ENCODE measurements around the gene INHBB.
"Not testable (repeated sequence)": the region's sequence is repeated elsewhere in the genome, so short reads cannot be mapped to it uniquely, and the experiment has no call there.

Gene INHBB

DNA sequence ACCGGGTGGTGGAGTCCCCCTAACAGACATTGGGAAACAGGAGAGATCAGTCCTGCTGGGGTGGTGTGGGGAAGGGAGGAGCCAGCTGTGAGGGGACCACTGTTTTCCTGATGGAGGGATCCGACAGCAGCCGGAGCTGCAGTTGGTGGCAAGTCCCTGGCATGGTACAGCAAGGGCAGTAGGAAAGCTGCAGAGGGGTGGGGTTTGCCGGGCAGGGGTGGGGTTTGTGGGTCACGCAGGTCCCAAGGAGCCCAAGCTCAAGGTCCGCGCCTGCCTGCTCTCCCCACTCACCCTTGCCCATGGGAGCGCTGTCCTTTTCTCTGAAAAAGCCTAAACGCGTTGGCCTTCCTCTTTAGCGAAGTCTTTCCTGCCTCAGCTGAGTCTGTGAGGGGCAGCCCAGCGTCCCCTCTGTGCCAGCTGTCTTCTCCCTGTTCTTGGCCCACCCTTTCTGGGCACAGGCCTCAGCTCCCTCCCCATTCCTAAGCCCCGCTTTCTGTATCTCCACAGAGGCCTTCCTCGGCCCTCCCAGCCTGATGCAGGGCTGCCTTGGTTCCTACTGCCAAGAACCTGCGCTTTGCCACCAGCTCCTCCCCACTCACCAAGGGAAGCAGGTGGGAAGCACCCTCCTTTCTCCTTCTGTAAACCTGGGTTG lies 29.3 kb upstream of the INHBB start:
- DNase-seq: no peak

DNA sequence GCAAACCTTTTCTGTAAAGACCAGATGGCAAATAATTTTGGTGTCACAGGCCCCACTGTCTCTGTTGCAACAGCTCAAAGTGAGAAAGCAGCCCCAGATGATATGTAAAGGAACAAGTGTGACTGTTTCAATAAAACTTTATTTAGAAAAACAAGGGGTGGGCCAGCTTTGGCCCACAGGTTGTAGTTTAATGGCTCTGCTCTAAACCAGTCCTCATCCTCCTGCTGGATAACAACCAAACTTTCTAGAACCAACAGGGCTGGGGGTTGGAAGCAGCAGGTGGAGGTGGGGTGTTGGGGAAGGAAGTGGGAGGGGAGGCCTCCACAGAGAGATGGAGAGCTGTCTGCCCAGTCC lies 28.8 kb upstream of the INHBB start:
- no peak for DNase-seq

DNA sequence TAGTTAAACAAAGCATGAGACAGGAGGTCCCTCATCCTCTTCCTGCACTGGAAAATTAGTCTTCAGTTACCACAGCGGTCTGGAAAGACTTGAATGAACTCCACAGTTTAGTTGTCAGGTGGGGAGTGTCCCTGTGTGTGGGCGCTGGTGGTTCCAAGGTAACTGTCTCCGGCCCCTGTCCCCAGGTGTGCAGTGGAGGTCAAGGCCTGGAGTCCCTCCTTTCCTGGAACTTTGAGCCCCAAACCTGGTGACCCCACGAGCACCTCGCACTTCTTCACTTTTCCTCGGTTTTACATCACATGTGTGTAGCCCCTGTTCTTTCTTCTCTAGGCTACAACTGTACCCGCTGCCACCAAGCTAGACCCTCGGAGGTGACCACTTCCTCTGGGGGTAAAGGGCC lies 28.0 kb upstream of the INHBB start:
- DNase-seq: no peak

DNA sequence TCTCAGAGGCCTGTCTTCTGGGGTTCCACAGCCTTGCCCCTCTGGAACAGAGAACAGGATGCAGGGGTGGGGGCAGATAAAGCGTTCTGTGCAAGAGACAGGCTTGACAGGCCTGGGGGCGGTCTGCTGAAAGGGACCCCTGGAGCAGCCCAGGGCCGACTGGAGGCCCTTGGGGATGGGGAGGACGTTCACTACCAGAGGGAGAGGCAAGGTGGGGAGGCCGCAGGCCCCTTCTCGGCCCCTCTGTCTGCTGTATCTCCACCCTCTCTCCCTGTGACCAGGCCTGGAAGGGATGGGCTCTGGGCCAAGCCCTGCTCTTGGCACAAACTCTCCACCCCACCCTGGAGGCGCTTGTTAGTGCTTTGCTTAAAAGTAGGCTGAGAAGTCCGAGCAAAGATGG lies 27.3 kb upstream of the INHBB start:
- DNase-seq: no peak

DNA sequence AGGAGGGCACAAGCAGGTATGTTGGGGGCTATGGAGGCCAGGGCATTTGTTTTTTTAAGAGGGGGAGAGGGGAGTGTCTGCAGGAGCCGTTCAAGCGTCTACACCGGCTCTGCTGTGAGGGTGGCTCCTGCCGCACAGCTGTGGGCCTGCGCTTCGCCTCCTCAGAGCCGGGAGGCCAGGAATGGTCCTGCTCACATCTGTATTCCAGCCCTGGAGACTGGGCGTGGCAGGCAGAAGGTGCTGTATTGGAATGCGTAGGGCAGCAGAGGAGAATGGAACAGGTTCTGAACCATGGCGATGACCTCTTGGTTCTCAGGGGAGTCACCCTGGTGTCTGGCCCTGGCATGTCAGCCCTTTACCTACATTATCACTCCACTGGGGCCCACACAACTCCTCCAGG lies 26.8 kb upstream of the INHBB start:
- DNase-seq: no peak

DNA sequence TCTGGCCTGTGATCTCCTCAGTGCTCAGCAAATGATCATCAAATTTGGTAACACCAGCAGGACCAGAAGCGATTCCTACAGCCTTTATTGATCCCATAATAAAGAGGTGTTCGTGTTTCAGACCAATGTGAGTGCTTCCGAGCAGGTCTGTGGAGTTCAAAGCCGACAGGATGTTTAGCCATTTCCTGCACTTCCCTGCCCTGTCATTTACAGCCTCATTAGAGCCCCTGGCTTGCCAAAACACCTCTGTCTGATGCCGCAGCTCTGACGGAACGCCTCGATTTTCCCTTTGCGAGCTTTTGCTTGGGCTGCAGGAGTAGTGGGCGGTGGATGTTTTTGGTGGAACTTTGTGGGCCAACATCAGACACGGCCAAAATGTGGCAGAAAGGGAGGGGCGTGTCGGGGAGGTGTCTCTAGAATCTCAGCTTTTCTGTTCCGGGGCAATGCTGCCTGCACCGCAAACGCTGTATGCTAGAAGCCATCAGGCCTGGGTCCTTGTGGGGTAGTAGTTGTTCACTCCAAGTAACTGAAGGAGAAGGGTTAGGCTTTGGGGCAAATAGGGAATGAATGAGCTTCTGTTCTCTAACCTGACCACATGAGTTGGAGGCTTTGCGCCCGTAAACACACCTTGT lies 26.1 kb upstream of the INHBB start:
- DNase-seq: no peak

DNA sequence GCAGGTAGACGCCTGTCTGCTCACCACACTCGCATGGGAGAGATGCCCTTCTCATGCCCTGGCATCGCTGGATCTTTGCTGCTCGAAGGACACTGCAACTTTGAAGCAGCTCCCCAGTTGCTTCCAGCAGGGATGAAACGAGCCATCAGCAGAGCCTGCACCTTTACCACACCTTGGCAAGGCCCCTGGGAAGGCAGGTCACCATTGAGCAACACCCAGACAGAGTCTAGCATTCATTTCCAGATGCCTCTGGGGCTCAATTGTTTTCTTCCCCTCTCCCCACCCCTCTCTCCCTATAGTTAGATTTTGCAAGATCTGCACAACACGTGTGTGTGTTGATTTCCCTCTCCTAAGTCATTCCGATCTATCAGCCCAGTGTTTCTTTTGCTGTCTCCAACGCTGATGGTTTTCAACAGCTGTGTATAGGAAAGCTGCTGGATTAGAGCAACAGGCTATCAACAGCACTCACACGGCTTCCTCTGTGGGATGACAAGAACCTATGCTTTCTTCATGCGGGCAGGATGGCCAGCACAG lies 25.6 kb upstream of the INHBB start:
- no peak for DNase-seq

DNA sequence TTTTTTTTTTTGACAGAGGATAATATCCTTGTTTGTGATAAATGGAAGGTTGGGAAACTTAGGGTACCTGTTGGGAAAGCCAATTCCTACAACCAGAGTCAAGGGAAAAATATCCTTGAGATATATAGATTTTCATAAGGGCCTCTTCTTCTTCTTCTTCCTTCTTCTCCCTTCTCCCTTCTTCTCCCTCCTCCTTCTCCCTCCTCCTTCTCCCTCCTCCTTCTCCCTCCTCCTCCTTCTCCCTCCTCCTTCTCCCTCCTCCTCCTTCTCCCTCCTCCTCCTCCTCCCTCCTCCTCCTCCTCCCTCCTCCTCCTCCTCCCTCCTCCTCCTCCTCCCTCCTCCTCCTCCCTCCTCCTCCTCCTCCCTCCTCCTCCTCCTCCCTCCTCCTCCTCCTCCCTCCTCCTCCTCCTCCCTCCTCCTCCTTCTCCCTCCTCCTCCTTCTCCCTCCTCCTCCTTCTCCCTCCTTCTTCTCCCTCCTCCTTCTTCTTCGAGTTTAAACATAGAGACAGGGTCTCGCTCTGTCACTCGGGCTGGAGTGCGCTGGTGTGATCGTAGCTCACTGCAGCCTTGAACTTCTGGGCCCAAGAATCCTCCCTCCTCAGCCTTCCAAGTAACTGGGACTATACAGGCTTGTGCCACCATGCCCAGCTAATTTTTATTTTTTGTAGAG lies 24.9 kb upstream of the INHBB start:
- not testable (repeated sequence) for DNase-seq

DNA sequence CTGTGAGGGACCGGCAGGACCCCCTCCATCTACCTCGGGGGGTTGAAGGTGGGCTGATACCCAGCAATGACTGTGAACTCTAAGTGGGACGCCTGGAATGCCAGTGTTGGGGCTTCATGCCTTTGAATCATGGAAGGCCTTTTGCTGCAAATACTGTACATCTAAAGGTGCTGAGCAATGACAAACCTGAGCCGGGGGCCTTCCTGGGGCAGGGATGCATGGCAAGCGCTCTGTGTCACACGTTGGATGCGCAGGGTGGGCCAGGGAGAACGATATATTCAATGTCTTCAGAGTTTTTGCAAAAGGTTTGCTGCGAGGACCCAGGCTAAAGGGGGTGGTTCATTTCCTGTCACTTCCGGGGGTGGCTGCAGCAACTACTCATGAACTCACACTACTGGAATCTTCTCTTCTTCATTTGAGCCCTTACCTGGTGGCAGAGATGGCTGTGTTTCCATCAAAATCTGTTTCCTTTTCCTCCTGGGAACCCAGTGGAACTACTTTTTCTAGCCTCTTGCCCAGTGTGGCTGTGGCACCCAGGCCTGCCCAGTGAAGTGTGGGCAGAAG lies 24.1 kb upstream of the INHBB start:
- DNase-seq: no peak

DNA sequence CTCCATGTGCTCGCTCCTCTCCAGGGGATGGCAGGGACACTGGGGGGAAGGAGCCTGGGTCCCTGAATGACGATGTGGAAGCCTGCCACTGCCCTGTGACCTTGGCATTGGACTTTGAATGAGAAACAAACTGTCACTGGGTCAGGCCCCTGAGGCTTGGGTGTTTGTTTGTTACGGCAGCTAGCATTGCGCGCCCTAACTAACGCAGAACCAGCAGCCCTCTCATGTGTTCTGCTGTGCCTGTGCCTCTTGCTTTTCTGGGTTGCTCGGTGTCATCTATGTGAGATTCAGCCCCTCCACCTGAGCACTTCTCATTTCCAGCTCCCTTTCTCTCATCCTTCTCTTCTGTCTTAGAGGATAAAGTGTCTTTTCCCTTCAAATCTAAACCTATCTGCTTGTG lies 23.6 kb upstream of the INHBB start:
- no peak for DNase-seq

DNA sequence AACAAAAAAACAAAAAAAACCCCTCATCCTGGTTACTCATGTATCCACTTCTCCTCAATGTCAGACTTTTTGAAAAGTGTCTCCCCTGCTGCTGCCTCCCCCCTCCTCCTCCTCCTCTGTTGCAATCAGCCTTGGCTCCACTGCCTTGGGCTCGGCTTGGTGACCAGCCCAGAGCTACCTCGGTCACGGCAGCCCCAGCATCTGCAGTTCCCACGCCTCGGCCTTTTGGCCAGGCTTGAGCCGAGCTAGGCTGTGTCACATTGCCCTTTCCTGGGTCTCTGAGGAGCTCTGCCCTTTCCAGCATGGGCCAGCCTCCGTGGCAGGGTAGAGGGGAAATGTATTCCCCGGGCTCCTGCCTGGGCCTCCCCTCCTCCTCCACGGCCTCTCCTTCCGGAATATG lies 22.7 kb upstream of the INHBB start:
- DNase-seq: no peak

DNA sequence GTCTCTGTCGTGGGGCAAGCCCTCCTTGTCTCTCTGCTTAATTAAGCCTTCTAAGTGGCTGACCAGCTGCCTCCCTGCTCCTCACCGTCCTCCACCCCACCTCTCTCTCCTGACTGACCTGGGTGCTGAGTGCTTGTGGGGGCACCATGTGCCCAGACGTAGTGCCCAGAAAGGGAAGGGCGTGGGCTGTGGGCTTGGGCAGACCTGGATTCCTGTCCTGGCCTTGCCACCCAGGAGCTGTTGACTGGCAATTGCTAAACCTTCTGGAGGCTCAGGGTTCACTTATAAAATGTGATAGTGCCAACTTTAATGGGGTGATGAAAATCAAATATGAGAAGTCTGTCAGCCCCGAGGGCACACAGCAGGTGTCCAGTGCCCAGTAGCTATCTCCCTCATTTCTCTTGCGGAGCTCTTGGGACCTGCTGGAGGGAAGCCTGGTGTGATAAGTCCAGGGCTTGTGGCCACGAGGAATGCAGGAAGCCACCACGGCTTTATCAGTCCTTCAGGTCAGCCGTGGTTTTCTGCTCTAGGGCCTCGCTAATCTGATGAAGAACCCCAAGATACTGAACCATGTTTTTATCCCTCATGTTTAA lies 22.0 kb upstream of the INHBB start:
- no peak for DNase-seq

DNA sequence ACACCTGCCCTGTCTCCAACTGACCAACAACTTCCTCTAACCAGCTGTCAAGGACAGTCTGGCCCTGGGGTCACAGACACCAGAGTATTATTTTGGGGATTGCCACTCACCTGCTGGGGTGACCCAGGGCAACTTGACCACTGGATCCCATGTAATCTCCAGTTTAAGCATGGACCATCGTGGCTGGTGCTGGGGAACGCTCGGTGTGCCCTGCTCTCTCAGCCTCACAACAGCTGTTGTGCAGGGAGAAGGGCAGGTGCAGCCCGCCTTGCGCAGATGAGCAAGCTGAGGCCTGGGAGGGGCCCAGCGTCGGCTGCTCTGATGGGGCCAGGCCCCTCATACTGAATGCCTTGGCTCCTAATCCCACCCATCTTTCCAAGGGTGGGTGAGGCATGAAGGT lies 21.0 kb upstream of the INHBB start:
- DNase-seq: no peak

DNA sequence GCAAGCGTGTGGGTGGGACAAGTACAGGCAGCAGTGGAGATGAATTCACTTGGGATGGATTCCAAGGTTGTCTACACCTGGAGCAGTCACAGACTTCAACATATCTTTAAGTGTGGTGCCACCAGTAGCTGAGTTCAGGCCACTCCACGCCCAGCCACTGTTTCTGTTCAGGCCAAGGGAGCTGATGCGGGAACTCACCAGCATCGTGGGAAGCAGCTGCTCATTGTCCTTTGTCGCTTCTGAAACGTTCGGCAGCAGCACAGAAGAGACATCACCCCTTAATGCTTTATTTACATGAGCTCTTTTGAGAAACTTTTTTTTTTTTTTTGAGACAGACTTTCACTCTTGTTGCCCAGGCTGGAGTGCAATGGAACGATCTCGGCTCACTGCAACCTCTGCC lies 19.9 kb upstream of the INHBB start:
- DNase-seq: no peak

DNA sequence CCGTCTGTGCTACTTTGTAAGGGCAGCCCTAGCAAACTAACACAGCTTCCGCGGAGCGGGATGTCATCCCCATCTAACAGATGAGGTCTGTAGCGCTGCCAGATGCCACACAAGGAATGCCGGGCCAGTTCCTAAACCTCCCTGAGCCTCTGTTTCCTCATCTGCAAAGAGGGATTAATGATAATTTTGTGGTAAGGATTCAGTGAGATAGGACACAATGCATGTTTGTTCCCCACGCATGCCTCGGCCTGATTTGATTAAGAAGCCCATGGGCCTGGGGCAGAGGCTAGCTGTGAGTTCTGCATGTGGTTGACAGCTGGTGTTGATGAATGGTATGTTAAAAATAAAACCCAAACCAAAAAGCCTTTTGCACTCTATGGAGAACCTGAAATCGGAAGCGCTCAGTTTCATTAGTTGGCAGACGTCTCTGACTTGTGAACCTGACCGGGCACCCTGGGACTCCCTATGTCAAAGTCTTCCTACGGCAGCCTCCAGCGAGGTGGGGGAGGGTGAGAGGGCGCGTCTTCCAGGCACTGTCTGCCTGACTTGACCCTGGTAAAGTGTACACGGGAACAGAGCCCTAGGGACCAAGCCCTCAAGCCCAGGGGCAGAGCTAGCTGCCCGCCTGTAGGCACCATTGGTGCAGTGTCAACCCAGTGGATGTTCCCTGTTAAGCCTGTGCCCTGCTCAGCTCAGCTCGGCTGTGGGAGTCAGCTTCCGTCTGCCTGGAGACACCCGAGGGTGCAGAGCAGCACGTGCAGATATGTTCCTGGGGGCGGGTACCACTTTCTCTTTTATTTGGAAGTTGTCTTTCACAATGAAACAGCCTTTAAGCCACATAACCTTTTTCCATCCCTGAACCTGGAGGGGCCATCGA lies 14.8 kb upstream of the INHBB start:
- no peak for DNase-seq

DNA sequence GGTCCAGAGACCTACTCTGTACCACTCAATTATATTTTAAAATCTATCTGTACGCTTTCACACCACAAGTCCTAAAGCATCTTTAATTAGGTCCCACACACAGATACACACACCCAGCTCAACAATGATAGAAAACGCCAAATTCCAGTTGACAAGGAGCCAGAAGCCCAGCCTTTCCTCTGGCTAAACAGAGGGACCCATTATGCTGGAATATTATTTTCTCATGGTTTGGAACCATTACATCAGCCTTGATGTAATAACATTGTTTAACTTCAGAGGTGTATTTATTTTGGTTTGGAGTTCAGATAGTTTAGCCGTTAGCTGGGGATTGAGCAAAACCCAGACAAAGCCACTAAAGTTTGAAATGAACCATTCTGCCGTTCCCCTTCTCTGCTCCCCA lies 14.0 kb upstream of the INHBB start:
- DNase-seq: no peak

DNA sequence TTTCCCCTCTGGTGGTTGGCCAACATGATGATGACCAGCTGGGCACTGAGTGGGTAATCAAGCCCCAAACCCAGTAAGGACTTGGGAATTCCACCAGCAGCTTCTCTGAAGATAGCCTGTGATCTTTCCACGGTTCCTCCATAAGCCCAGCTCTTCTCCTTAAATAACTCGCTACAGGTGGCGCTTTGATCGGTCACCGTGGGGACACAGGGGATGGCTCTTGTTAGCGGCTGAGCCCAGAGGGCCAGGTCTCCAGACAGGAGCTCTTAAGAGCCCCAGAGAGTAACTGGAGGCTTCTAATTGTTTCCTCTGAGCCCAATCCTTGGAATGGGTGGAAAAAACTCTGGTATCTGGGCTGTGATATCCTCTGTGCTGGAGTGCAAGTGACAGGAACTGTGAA lies 13.6 kb upstream of the INHBB start:
- no peak for DNase-seq

DNA sequence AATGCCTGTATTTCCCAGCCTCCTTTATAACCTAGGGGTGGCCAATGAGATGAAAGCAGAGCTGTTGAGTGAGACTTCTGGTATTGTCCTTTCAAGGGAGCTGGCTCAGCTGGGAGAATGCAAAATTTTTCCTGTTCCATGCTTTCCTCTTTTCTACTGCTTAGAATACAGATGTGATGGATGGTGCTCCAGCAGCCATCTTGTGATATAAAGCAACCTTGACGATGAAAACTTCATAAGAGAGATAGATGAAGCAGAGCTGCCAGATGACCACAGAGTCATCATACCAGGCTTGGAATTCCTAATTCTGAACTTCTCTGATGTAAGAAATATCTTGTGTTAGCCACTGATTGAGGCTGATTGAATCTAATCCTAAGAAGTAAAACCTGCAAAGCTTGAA lies 11.9 kb upstream of the INHBB start:
- no peak for DNase-seq

DNA sequence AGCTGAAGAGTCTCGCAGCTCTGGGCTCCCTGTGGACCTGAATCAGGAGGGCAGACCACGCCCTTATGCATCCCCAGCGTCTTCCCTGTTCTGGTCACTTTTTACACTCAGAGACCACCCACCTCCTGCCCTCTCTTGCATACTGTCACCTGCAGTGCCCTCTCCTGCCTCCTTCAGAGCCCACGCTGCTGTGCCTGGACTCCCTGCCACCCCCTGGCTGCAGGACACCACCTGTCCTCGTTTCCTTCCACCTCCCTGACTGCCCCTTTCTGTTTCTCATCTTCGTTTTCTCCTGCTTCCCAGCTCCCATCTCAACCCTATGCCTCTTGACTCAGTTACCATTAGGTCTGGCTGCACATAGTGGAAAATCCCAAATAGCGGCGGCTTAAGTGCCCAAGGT lies 9.2 kb upstream of the INHBB start:
- DNase-seq: no peak

DNA sequence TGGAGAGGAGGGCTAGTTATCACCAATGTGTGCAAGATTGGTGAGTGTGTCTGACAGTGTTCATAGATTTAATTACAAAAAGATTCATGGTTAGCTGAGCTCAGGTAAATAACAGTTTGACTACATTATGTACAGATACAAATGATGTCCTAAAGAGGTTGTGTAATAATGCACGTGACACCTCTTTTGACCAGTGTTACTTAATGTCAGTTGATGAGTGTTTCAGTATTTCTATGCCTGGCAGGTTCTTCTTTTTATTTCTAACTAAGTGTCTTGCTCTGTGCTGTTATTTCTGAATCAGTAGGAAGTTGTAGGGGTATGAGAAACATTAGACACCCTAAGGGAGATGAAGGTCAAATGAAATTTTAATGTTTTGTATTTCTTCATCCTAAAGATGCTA lies 7.9 kb upstream of the INHBB start:
- DNase-seq: no peak

DNA sequence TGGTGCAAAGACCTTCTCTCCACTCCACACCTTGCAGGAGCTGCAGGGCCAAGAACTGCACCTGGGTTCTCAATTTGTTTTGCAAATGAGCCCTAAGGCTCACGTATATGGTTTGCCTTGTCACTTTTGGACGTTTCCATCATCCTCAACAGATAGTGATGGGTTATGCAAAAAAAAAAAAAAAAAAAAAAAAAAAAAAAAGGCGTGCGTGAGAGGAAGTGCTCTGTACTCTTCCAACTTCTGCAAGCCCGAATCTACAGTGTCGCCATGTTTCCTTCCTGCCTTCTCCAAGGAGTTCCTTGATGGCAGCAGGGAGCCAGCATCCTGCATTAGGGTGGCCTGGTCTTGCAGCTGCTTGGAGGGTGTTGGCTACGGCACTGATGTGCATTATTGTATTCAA lies 4.0 kb upstream of the INHBB start:
- no peak for DNase-seq

DNA sequence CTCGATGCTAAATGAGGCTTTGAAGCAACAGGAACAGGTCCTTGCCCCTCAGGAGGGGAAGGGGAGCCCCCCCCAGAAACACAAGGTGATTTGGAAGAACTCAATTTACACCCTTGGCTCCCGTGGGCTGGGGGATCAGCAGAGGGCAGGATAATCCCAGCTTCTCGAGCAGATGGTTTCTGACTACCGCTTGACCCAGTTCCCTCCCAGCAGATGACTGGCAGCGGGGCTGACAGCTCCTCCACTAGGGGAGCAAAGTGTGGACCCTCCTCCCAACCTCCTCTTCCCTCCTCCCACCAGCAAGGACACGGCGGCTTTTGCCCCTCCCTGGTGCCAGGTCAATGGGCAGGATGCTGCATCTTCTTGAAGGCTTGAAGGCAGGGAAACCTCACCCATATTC lies 3.5 kb upstream of the INHBB start:
- no peak for DNase-seq

DNA sequence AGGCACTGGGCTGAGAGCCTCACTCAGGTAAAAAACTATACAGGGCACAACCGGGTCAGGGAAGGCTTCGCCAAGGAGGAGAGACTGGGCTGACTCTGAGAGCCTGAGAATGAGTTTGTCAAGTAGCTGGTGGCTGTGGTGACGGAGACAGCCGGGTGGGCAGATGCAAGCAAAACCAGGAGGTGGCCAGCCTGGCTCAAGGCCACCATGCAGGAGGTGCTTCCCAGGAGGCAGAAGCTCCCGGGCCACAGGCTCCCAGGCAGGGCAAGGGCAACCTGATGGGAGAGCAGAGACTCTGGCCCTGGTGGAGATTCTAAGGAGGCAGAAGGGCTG lies 2.9 kb upstream of the INHBB start:
- DNase-seq: no peak
